Measurements from ENCODE around the gene UBASH3A.
"Not testable (repeated sequence)": the region's sequence is repeated elsewhere in the genome, so short reads cannot be mapped to it uniquely, and the experiment has no call there.

Gene UBASH3A

GRCh38 chr21:42390193-42390592 is 13.5 kb upstream of the UBASH3A start:
- no peak for DNase-seq (ENCODE audit: low read depth in 1 of 2, low spot score in 1 of 2)

DNA sequence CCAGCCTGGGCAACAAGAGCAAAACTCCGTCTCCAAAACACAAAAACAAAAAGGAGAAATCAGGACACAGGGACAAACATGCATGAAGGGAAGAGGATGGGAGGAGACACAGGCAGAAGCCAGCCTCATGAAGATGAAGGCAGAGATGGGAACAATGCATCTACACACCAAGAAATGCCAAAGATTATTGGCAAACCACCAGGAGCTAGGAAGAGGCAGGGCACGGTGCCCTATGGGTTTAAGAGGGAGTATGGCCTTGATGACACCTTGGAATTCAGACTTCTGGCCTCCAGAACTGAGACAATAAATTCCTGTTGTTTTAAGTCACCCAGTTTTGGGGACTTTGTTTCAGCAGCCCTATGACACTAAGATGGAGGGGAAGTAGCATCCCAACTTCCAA is 13.0 kb upstream of the UBASH3A start:
- no peak for DNase-seq (ENCODE audit: low read depth in 1 of 2, low spot score in 1 of 2)

GRCh38 chr21:42391297-42391696 is 12.4 kb upstream of the UBASH3A start:
- DNase-seq (ENCODE audit: low read depth in 1 of 2, low spot score in 1 of 2) = no peak

GRCh38 chr21:42392731-42393442 is 10.8 kb upstream of the UBASH3A start:
- DNase-seq (ENCODE audit: low read depth in 1 of 2, low spot score in 1 of 2) = no peak

DNA sequence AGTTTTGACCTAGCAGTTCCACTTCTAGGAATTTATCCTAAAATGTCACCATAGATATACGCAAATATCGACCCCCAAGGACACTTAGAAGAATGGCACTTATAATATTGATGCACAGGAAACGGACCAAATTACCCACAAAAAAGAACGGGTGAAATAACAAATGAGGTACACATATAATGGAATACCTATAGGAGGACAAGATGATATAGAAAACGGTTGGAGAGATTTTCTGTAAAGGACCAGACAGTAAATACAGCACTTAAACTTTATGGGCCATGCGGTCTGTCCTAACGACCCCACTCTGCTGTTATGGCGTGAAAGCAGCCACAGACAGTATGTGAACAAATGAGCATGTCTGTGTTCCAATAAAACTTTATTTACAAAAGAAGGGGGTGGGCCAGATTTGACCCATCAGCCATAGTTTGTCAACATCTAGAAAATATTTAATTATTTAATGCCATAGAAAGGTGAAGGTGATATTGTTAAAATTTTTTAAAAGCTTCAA is 10.2 kb upstream of the UBASH3A start:
- DNase-seq (ENCODE audit: low read depth in 1 of 2, low spot score in 1 of 2) = no peak

DNA sequence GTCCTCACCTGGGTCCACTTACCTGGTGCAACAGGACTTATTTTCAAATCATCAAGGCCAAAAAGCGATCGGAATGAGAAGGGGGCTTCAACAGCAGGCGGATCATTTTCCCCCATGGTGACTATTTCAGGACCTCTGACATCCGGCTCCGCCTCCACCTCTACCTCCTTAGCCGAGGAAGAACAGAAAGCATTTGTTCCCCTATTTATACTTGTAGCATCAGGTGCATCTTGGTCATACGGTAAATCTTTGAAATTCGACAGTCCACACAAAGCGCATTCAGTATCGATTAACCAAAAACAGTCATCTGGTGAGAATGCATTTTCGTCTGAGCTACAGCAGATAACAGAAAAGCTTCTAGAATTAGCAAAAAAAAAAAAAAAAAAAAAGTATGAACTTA is 8.4 kb upstream of the UBASH3A start:
- DNase-seq (ENCODE audit: low read depth in 1 of 2, low spot score in 1 of 2) = no peak

DNA sequence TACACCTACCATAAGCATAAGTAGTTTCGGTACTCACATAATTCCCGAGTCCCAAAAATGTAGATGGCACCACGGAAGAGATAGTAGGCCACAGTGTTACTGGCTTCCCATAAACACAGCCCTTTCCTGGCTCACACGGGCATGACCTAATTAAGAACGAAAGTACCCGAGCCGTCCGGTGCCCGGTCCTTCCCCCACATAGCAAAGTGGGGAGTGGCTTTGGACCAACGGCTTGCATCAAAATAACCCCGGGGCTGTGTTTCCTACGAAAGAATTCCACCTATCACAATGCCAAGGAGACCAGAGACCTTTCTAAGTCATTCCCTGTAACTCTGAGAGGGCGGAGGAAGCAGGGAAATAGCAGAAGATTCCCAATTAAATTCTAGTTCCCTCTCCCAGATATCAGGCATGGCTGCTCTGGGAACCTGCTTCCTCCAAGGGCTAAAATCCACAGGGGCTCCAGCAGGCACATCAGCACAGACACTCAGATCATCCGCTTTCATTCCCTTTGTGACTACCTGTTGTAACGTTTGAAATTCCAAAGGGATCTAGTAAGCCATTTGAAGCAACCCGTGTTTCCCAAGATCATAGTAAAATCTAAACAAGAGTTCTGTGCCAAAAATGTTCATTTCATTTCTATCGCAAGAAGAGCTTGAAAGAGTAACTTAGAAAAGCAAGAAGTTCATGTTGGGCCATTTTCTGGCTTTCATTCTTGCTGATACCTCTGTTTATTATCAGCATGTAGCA is 7.6 kb upstream of the UBASH3A start, which contains the start of gene TMPRSS3:
TSS of gene TMPRSS3 (minus strand) at position 148 of the 747 bp plus-strand sequence. CDS start 635 bp downstream, outside the sequence.
- no peak for DNase-seq (ENCODE audit: low read depth in 1 of 2, low spot score in 1 of 2)

- DNase-seq (ENCODE audit: low read depth in 1 of 2, low spot score in 1 of 2) = no peak
Measured at GRCh38 chr21:42396799-42397745, 6.6 kb upstream of the UBASH3A start.

DNA sequence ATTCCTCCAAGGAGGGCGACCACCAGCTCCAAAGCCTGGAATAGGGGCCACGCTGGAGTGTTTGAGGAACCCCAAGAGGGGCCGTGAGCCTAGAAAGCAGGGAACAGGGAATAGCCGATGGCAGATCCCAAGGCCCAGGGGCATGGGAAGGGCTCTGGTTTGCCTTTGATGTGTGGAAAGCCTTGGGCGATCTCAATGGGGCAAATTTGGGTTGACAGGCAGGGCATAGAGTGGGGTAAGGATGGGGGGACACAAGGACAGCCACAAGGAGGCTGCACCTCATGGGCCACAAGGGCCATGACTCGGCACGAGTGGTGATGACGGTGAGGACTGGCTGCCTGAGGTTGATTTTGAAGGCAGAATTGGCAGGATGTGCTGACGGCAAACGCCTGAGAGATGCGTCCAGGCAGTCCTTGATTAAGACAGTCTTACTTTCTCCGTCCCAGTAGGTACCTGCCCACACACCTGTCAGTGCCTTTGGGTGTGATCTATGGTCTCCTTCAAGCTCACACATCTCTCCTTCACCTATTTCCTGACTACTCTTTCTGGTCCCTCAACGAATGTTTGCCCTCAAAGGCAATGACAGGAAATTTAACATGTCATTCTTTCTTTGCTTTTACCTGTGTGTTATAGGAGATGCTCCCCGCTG is 5.8 kb upstream of the UBASH3A start:
- no peak for DNase-seq (ENCODE audit: low read depth in 1 of 2, low spot score in 1 of 2)

GRCh38 chr21:42398436-42399028 is 5.2 kb upstream of the UBASH3A start:
- DNase-seq (ENCODE audit: low read depth in 1 of 2, low spot score in 1 of 2) = no peak

DNA sequence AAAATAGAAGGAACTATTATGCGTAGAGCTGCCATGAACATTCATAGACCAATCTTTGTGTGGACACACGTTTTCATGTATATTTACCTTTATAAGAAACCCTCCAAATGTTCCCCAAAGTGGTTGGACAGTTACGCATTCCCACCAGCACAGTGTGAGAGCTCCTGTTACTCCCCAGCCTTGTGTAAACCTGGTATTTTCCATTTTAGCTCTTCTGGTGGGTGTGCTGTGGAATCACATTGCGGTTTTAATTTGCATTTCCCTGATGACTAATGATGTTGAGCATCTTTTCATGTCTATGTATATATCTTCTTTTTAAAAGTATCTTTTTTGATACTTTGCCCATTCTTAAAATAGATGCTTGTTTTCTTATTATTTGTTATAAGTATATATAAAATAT is 3.2 kb upstream of the UBASH3A start:
- DNase-seq (ENCODE audit: low read depth in 1 of 2, low spot score in 1 of 2) = no peak

GRCh38 chr21:42401154-42401553 is 2.5 kb upstream of the UBASH3A start:
- no peak for DNase-seq (ENCODE audit: low read depth in 1 of 2, low spot score in 1 of 2)

DNA sequence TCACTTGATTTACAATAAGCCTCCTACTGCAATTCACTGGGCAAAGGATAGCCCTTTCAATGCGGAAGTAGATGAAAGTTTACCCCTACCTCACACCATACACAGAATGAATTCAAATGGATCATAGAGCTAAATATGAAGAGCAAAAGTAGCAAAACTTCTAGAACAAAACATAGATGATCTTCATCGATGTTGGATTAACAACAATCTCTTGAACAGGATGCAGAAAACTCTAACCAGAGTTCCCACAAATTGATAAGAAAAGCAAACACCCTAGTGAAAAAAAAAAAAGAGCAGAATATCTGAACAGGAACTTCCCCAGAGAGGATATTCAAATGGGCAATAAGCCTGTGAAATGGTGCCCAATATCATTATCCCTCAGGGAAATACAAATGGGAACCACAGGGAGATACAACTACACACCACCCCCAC is 1.9 kb upstream of the UBASH3A start:
- DNase-seq (ENCODE audit: low read depth in 1 of 2, low spot score in 1 of 2) = no peak

- DNase-seq (ENCODE audit: low read depth in 1 of 2, low spot score in 1 of 2) = no peak
Measured at GRCh38 chr21:42404539-42404938, 837 bp downstream of the UBASH3A start.

DNA sequence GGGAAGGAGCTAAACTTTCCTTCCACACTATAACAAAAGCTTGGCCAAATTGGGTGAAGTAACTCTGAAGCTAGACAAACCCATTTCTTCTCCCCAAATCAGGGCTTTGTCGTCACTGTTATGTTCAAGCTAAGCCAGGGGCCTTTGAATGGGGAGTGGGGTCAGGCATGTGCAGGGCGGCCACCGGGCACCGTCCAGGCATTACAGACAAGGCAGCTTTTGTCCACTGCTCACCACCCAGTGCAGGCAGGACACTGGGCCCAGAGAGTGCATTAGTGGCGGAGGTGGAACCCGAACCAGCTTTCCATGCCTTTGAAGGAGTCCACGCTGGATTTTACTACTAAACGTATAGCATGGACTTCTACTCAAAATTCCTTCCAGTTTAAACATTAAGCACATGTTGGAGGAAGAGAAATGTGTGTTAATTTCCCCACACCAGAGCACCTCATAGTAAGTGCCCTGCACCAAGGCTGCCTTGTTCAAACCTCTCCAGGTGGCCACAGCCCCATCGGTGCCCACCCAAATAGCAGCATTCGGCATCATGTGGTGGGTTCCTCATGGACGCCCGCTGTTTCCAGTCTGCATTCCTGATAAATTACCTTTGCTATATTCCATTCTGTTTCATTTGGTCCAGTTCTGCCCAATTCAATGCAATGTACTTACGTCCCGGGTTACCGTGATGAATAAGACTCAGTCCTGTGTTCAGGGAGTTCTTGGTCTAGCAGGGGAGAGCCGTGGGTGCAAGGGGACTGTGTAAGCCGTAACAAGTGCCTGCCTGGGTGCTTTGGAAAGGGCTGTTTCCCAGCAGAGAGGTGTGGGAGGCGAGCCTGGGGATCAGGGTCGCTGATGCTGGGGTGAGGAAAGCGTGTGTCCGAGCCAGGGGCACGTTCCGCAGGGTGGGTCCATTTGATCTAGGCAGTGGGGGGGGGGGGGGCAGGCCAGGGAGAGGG is 1.6 kb downstream of the UBASH3A start:
- no peak for DNase-seq (ENCODE audit: low read depth in 1 of 2, low spot score in 1 of 2)

DNA sequence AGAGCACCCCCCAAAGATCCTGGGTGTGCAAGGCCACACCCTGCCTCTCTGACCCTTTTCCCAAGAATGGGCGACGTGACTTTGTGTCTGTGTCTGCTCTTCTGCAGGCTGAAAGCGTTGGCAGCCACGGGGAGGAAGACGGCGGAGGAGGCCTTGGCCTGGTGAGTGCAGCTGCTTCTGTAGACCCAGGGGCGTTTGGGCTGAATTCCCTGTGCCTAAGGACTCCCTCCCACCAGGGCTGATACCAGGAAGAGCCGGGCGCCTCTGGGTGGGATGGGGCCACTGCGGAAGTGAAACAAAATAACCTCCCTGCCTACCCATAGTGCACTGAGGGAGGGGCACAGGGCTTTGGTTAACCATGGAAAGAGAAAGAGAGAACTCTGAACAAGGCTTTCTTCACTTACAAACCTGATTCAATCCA is 2.5 kb downstream of the UBASH3A start:
- DNase-seq (ENCODE audit: low read depth in 1 of 2, low spot score in 1 of 2) = no peak

DNA sequence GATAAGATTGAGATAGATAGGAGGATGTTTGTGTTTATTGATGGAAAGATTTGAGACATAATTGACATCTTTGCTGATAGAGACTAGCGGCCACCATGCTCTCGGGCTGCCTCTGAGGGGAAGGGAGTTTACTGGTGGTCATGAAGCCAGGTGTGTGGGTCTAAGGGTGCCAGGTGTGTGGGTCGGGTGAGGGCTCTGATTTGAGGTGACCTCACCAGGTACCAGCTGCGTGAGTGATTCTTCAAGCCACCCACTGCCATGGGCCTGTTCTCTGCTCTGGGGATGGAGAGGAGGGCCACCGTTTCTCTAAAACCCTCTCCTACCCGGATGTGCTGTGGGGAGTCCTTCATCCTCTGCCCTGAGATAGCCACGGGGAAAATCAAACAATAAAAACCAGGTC is 3.2 kb downstream of the UBASH3A start:
- DNase-seq (ENCODE audit: low read depth in 1 of 2, low spot score in 1 of 2) = no peak

DNA sequence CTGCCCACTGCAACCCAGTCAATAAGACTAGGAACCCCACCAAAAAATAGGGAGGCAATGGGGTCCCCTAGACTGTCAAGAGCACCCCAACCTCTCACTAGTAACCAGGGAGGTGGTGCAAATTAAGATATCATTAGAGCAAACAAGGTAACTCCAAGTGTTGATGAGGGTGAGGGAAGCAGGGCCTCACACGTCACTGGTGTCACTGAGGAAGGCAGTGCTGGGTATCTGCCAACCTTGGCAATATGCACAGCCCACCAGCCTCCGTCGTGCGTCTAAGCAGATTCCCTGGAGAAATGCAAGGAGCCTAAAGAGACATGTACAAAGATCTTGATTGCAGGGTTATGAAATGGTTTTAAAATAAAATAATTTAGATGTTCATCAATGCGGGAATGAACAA is 3.8 kb downstream of the UBASH3A start:
- no peak for DNase-seq (ENCODE audit: low read depth in 1 of 2, low spot score in 1 of 2)

DNA sequence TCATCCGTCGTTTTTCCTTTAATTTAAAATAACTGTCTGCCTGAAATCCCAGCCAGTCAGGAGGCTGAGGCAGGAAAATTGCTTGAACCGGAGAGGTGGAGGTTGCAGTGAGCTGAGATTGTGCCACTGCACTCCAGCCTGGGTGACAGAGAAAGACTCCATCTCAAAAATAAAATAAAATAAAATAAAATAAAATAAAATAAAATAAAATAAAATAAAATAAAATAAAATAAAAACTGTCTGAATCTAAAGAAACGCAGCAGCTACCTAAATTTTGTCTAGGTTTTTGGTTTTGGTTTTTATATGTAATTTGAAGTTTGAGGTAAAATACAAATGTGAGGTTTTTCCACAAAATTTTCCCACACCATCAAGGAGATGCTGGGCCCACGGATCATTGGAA is 5.0 kb downstream of the UBASH3A start:
- not testable (repeated sequence) for DNase-seq (ENCODE audit: low read depth in 1 of 2, low spot score in 1 of 2)
